Measurements from ENCODE around the gene CCSER1.
"Not testable (repeated sequence)": the region's sequence is repeated elsewhere in the genome, so short reads cannot be mapped to it uniquely, and the experiment has no call there.

Gene CCSER1

DNA sequence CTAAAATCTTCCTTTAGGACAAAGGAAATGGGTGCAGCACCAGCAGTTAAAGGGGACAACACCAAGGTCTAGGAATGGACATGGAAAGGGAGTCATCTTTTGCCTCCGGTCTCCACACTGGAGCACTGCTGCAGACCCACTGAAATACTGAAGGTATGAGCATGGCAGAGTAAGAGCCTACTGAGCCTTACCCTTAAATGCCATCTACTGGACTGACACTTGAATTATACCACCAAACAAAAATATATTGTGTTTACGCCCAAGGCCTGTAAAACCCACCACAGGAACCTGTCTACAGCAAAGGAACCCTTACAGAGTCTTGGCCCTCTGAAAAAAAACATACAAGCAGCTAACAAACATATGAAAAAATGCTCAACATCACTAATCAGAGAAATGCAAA, 443.4 kb downstream of the CCSER1 start:
- no peak for DNase-seq (ENCODE audit: low read depth)

DNA sequence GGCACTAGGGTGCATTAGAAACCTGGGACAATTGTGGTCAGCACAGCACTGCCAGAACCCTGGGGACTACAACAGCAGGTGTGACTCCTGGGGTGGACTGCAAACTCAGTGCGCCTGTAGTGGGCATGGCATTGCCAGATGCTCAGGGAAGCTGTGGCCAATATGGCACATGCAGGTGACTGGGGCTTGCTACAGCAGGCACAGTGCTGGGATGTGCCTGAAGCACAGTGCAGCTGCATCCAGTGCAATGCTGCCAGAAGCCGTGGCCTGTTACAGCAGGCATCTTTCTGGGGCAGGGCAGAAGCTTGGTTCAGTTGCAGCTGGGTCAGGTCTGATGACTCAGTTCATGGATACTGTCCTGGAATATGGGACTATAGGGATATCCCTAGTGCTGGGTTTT, 445.8 kb downstream of the CCSER1 start:
- DNase-seq (ENCODE audit: low read depth) = no peak

DNA sequence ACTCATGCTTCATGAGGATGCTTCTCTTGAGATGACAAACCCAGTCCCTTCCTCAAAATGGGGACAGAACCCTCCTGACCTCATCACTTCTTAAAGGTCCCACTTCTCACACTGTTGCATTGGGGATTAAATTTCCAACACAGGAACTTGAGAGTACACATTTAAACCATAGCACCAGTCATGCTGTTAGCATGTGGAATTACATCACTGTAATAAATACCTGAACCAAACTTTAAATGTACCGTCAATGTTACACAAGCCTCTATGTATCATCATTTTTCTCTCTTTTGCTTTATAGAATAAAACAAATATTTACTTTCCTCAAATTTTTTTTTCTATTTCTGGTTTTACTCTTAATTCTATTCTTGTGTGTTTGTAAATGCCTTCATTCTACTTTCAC, 448.2 kb downstream of the CCSER1 start:
- no peak for DNase-seq (ENCODE audit: low read depth)

DNA sequence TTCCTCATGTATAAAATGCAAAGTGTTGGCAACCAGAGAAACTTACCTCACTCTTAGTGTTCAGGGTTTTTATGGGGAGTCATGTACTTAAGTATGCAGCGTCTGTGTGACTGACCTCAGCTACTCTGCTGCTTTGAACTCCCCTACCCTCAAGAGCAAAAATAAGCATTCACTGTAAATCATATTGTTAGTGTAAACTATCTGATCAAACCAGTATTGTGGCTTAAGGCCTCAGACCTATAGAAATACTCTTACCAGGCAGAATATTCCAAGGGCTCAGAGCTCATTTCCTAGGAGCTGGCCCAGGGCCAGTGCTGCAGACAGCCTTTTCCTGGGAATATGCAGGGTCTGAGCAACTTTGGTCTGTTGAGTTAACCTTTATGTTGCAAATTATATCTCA, 453.1 kb downstream of the CCSER1 start:
- no peak for DNase-seq (ENCODE audit: low read depth)

GRCh38 chr4:90582087-90582486, 454.9 kb downstream of the CCSER1 start:
- DNase-seq (ENCODE audit: low read depth) = no peak

- no peak for DNase-seq (ENCODE audit: low read depth)
These were observed 456.9 kb downstream of the CCSER1 start for GRCh38 chr4:90584051-90584450.

DNA sequence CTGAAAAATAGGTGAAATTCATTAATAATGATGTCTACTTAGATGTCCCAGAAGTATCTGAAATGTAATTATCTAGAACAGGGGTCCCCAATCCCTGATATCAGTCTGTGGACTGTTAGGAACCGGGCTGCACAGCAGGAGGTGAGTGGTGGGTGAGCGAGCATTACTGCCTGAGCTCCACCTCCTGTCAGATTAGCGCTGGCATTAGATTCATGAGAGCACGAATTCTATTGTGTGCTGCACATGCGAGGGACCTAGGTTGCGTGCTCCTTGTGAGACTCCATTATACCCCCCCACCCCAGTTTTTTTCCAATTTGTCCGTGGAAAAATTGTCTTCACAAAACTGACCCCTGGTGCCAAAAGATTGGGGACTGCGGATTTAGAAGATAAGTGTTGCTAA, 458.8 kb downstream of the CCSER1 start:
- DNase-seq (ENCODE audit: low read depth) = no peak

DNA sequence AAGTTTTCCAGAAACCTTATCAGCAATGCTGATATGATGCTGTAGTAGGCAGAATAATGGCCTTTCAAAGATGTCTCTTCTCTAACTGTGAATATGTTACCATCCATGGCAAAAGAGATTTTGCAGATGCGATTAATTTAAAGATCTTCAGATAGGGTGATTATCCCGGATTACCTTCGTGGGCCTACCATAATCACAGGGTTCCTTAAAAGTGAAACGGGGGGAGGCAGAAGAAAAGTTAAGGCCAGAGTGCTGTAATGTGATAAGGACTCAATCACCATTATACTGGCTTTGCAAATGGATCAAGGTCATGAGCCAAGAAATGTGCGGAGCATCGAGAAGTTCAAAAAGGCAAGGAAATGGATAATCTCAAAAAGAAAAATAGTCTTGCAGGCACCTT, 459.6 kb downstream of the CCSER1 start:
- DNase-seq (ENCODE audit: low read depth) = no peak

DNA sequence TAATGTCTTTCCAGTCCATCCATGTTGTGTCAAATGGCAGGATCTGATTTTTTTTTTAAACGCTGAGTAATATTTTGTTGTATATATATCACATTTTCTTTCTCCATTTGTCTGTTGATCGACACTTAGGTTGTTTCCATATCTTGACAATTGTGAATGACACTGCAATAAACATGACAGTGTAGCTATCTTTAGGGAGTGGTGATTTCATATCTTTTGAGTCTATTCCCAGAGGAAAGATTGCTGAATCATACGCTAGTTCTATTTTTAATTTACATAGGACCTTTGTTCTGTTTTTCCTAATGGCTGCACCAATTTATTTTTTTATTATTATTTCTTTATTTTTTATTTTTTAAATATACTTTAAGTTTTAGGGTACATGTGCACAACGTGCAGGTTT, 470.7 kb downstream of the CCSER1 start:
- no peak for DNase-seq (ENCODE audit: low read depth)

DNA sequence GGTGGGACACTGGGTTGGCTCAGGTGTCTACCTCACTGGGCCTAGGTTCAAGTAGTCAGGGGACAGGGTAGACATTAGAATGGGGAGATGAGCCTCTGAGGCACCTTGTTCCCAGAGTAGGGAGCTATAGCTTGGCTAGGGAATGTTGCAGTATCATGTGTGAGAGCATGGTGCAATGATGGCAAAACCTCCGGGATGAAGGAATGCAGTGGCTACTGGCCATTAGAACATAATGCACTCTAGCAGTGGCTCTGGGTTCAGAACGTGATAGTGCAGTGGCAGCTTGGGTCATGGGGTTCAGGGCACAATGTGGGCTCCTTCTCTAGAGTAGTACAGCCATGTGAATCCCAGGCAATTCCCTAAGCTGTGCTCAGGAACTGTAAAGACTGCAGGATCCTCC, 471.5 kb downstream of the CCSER1 start:
- DNase-seq (ENCODE audit: low read depth) = no peak

DNA sequence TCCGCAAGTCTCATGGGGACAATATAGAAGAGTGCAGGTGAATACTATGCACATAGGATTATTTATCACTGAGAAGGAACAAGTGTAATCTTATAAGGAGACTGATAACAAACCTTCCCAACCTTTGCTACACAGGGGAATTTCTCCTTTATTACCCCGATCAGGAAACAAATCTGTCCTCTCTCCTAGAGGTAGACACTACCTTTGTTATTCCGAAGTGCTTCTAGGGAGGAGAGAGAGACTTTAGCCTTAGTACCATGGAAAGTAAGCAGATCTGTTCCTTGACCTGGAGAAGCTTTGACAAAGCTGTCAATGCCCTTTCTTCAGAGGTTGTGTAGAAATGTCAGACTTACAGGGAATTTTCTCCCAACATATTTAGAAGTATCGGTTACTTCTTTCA, 475.5 kb downstream of the CCSER1 start:
- no peak for DNase-seq (ENCODE audit: low read depth)

- DNase-seq (ENCODE audit: low read depth) = no peak
These were observed 476.3 kb downstream of the CCSER1 start for GRCh38 chr4:90603540-90603939.

- DNase-seq (ENCODE audit: low read depth) = no peak
These were observed 479.6 kb downstream of the CCSER1 start for GRCh38 chr4:90606781-90607180.

DNA sequence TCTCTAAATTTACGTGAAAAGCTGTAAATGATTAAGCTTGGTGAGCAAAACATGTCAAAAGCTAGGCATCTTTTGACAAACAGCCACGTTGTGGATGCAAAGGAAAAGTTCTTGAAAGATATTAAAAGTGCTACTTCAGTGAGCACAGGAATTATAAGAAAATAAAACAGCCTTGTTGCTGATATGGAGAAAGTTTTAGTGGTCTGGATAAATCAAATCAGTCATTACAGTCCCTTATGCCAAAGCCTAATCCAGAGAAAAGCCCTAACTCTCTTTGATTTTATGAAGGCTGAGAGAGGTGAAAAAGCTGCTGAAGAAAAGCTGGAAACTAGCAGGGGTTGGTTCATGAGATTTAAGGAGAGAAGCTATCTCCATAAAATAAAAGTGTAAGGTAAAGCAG, 487.2 kb downstream of the CCSER1 start:
- no peak for DNase-seq (ENCODE audit: low read depth)

GRCh38 chr4:90621080-90621479, 493.9 kb downstream of the CCSER1 start:
- no peak for DNase-seq (ENCODE audit: low read depth)

DNA sequence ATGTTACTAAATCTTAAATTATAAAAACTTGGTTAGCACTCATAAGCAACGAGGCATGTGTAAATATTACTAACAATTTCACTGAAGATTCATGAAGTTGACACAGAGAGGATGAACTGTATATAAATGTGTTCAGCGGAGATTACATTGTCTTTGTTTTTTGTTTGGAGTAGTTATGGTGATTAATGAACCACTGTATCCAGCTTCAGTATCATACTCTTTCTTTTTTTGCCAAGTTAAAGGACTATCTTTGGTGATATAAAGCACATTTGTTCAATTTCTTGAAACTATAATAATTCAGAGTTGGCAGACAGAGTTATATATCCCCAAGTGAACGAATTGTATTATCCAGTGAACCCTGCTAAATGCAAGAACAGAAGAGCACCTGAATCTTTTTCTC, 497.6 kb downstream of the CCSER1 start:
- DNase-seq (ENCODE audit: low read depth) = no peak

DNA sequence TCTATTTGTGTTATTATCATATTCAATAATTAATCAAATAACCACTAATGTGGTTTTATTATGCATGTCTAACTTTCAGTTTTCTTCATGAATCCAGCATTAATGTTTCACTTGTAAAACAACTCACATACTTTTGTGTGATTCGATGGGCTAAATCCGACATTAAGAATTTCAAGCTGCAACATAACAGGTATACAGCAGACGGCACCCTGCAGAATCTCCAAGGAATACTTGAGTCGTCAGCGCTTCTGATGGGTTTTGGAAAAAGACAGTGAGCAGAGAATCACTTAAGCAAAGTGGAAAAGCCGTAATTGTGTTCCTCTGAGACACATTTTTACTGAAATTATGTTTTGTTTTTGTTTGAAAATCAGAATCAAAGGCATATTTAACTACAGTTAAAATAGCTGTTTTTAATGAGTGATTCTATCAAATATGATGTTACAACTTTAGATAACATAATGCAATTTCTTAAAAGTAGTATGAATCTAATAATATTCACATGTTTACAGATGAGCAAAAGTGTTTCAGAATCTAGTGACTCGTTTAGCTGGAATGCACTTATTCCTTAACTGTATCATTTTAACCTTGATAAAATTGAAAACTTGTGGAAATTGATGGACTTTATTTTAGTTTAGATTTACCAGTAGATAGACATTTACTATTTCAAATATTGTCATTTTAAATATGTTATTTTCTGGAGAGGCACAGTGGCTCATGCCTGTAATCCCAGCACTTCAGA, 514.8 kb downstream of the CCSER1 start:
- no peak for DNase-seq (ENCODE audit: low read depth)

- DNase-seq (ENCODE audit: low read depth) = no peak
These were observed 516.0 kb downstream of the CCSER1 start for GRCh38 chr4:90643156-90643555.

DNA sequence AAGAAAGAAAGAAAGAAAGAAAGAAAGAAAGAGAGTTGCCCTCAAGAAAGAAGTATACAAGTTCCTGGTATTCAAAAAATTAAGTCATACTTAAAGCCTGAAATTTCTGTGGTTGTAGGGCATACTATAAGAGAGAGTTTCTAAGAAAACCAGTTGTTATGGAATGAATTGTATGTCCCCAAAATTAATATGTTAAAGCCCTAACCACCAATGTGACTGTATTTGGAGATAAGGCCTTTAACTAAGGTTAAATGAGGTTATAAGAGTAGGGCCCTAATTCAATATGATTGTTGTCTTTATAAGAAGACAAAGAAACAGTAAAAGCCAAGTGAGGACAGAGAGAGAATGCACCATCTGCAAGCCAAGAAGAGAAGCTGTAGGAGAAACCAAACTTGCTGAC, 521.1 kb downstream of the CCSER1 start:
- DNase-seq (ENCODE audit: low read depth) = no peak

DNA sequence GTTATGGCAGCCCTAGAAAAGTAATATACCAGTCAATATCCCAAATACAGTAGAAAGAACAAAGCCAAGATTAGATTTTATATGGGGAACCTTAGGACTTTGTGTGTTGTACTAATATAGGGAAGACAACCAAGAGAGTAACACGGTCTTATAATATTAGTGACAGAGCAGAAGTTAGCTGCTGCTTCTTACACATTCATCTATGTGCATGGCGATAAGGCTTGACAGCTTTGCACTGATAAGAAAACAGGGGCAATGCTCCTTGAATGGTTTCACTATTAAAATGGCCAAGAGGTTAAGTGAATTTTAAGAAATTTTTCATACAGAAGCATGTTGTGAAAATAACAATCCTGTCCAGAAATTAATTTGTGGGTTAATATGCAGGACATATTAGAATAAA, 521.6 kb downstream of the CCSER1 start:
- no peak for DNase-seq (ENCODE audit: low read depth)

DNA sequence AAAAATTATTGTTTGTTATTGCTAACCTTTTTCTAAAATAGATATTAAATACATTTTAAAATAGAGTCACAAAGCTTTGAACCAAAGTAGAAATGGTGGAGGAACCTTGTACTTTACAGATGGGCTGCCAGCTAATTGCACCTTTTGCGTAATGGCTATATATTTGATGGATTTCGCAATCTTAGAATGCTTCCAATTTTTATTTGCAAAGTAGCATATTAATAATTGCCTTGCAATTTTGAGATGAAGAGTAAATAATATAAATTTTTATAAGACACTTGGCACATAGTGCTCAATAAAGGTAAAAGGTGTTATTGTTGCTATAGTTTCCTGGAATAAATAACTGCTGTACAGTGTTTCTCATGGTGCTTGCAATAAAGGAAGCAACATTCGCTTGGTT, 533.5 kb downstream of the CCSER1 start:
- no peak for DNase-seq (ENCODE audit: low read depth)

DNA sequence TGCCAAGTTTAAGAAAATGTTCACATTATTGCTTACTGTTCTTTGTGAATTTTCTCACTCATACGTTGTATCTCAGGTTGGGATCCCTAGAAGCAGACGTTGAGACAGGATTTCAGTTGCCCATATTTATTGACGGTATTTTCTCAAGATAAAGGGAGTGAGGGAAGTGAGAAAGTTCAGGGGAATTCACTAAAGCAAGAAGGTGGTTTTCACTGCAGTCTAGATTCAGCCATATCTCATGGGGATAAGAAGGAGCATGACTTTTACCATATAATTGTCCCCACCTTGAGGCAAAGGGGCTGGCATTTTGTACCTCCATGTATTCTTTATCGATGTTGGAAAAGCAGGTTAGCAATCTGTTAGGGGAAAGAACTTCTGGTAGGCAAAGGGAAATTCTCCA, 543.0 kb downstream of the CCSER1 start:
- DNase-seq (ENCODE audit: low read depth) = no peak

DNA sequence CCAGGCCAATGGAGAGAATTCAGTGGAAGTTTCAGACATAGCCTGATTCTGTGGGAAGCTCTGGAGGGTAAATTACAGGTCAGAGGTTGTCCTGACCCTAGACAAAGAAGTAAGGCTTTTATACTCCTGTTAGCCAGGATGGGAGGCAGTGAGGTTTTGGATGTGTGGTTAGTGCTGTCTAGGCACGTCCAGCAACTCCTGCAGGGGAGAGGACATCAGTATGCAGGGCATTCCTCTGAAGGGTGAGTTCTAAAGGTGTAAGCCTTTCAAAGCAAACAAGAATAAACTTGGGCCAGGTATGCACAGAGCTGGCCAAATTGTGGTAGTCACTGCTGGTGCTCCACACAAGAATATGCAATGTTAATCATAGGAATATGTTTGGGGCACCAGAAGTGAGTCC, 562.5 kb downstream of the CCSER1 start:
- no peak for DNase-seq (ENCODE audit: low read depth)

DNA sequence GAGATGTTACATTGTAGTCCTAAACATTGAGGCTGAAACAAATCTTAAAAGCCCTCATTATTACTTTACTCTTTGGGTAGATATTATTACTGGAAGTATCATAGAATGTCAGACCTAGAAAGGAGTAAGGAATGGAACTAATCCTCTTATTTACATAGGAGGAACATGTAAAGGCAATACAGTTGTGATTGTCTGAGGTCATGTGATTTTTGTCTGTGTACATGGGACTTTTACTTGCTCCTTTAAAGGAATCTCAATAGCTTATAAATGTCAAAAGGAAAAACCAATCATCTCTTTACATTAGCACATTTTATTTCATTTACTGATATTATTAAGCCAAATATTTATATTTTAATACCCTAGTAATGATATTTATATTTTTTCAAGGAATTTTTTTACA, 568.2 kb downstream of the CCSER1 start:
- DNase-seq (ENCODE audit: low read depth) = no peak

GRCh38 chr4:90705501-90705900, 578.3 kb downstream of the CCSER1 start:
- DNase-seq (ENCODE audit: low read depth) = not testable (repeated sequence)
